C4-2B (cell line): ENCODE results near the gene MED12L.

Experiments
- H3K27ac ChIP-seq: fragments of 450-650 bp; 2 replicates; pipeline ENCODE4 v1.5.1; 2017
- CTCF ChIP-seq: fragments of 450-650 bp; conservative IDR thresholded peaks from 2 replicates; pipeline ENCODE4 v1.5.1; 2017; ENCODE audit warnings: mild to moderate bottlenecking
- ZFX ChIP-seq: fragments of 450-650 bp; IDR thresholded peaks from 2 replicates; pipeline ENCODE4 v1.6.1; 2017

Gene MED12L

GRCh38 chr3:151315136-151315535 is 229.7 kb downstream of the MED12L start:
- H3K27ac ChIP-seq: no peak overlapping the region
- no peak for TF ChIP-seq ZFX

- no peak overlapping the region for H3K27ac ChIP-seq
Measured at GRCh38 chr3:151315846-151316245, 230.4 kb downstream of the MED12L start.

GRCh38 chr3:151316267-151316991 is 231.0 kb downstream of the MED12L start, which contains the start of gene GPR87:
Gene GPR87 (minus strand): TSS chr3:151316820. CDS start chr3:151300100, 16,720 bp downstream.
- TF ChIP-seq CTCF: no peak
- TF ChIP-seq ZFX: no peak
- no peak within 1 kb of the TSS for H3K27ac ChIP-seq

More at GRCh38 chr3:151315846-151316245, 230.4 kb downstream of the MED12L start:
- no peak for TF ChIP-seq ZFX
- no peak for TF ChIP-seq CTCF

- TF ChIP-seq CTCF: no peak
- TF ChIP-seq ZFX: no peak
- H3K27ac ChIP-seq: no peak overlapping the region
Measured at GRCh38 chr3:151318313-151318712, 232.8 kb downstream of the MED12L start.

GRCh38 chr3:151318991-151319390 is 233.5 kb downstream of the MED12L start:
- H3K27ac ChIP-seq: no peak overlapping the region
- no peak for TF ChIP-seq CTCF

GRCh38 chr3:151319628-151320027 is 234.2 kb downstream of the MED12L start:
- no peak overlapping the region for H3K27ac ChIP-seq
- no peak for TF ChIP-seq ZFX
- TF ChIP-seq CTCF: no peak

- H3K27ac ChIP-seq: no peak overlapping the region
- TF ChIP-seq CTCF: no peak
- no peak for TF ChIP-seq ZFX
Measured at GRCh38 chr3:151320131-151320530, 234.7 kb downstream of the MED12L start.

GRCh38 chr3:151321526-151321925 is 236.1 kb downstream of the MED12L start:
- TF ChIP-seq CTCF (no peak), ZFX (no peak)
- H3K27ac ChIP-seq: no peak overlapping the region
